HG03135 (cell line): ENCODE measurements around the gene DMC1.

Experiments used
- ATAC-seq: cut with Tn5 transposase; IDR thresholded peaks from one replicate; pipeline ENCODE4 v1.9.1; 2021; ENCODE audit warnings: mild to moderate bottlenecking, moderate library complexity; ENCODE audit not compliant: unreplicated experiment

The DMC1 gene

DNA sequence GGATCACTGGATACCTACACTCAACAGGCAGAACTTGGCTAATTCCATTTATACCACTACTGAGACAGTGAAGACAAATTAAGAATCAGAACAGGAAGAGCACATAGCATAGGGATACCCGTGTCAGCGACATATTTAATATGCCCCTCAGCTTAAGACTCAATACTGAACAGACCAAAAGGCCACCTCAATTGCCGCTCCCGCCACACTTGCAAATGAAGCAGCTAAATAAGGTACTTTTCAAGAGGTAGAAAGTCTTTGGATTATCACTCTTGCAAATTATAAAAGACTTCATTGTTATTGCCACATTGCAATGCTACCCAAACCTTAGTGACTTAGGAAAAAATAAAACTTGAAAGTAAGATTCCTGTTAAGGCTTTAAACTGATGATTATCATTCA lies 67.0 kb downstream of the DMC1 start:
- no peak for ATAC-seq

DNA sequence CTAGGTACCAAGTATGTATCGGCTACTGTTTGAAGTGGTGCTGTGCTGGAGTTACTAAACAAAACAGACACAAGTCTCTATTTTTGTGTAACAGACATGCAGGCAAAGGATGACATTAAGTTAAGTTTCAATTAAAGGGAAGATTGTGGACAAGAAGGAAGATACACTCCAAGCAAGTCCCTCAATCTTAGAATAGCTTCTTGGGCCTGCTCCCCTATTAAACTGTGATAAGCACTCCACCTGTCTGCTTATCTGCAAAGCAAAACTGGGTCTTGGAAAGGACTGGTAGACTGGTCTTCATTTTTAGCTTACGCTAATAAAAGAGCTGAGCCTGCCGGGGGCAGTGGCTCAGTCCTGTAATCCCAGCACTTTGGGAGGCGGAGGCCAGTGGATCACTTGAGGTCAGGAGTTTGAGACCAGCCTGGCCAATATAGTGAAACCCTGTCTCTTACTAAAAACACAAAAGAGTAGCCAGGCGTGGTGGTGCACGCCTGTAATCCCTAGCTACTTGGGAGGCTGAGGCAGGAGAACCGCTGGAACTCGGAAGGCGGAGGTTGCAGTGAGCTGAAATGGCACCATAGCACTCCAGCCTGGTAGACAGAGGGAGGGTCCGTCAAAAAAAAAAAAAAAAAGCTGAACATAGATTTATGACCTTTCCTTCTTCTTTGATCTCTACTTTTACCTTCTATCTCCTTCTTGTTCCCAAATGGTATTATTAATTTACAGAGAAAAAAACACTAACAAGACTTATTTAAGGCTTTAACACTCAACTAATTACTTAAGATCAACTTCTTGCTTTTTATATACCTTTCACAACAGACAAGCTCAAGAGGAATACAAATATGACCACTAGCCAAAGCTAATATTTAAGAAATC lies 67.9 kb downstream of the DMC1 start:
- ATAC-seq: no peak

DNA sequence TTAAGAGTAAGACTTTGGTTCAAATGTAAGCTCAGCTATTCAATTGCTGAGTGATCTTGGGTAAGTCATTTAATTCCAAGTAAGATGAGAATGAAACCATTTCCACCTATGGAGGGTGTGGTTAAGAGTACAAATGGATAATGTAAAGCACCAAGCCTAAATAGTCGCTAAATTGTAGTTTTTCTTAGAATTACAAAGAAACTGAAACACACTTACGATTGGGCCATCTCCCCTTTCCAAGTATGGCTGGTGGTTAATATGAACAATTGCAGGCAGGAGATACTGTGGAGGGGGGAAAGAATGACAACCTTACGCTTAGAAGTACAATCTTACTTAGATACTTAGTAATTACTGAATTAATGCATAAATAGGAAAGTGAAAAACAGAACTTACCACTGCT lies 72.1 kb downstream of the DMC1 start:
- no peak for ATAC-seq

DNA sequence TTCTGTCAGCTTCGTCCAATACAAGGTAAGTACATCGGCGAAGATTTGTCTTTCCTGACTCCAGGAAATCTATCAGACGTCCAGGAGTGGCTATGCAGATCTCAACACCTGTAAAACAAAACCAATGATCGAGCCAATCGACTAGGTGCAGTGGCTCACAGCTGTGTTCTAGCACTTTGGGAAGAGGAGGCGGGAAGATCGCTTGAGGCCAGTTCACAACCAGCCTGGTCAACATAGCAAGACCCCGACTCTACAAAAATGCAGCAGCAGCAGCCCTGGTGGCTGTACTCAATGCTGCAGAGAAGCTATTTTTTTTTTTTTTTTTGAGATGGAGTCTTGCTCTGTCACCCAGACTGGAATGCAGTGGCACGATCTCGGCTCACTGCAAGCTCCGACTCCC lies 75.0 kb downstream of the DMC1 start:
- ATAC-seq: no peak

- no peak for ATAC-seq
Observed at GRCh38 chr22:38494498-38494897, 75.5 kb downstream of the DMC1 start.

DNA sequence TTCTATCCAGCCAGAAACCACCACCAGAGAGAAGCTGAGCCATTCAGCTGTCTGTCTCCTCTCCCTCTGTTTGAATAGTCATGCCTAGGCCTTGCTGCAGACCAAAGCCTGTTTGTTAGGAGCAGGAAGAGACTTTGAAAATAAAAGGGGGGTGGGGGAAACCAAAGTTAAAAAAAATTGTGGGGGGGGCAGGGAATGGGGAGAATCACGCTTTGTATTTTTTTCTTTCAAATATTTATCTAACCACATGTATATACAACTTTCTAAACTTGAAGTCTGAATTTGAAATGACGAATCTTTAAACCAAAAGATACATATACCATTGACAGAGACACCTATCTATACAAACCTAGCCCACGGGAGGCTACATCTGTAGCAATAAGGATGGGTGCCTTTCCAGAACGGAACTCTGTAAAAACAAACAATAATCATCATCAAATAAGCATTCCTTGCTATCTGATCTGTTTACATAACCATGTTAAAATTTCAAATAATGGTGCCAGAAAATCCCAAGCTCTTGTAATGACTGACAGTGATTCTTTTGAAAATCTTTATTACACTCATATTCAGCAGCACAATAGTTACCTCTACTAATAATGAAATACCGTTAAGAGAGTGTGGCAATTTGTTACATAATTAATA lies 78.2 kb downstream of the DMC1 start:
- ATAC-seq: no peak

DNA sequence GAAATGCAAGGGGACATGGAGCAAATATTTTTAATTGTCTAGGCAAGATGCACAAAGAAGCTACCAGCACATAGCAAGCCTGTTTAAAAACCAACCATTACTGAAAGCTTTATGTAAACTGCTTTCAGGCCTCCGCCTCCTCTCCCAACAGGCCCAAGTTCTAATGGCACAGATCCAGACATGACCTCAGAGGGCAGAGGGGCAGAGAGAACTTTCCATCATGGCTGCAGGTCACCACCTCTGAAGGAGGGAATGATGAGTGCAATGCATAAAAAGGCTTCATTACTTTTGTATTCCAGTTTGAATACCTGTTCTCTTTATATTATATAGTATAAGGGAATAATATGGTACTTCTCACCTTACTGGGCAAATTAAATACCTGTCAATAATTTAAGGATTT lies 79.1 kb downstream of the DMC1 start:
- ATAC-seq: no peak

DNA sequence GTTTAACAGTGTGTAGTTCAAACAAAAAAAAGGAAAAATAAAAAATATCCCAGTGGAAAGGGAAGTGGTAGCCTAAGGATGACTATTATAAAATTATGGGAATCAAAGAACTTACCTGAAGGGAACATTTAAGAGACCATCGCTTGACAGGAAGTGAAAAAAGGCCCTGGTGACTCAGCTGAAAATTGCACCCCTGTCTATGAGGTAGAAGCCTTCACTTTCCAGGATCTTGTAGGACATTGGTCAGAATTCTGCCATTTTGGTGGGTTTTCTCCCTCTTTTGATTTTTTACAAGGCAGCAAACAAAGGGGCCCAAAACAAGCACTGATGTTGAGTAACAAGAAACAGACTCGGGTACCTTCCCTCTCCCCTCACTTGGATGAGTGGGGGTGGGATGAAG lies 79.5 kb downstream of the DMC1 start:
- no peak for ATAC-seq

GRCh38 chr22:38489561-38490145 lies 80.3 kb downstream of the DMC1 start:
- ATAC-seq: no peak

- no peak for ATAC-seq
Observed at GRCh38 chr22:38489142-38489541, 80.8 kb downstream of the DMC1 start.

GRCh38 chr22:38487946-38488345 lies 82.0 kb downstream of the DMC1 start:
- ATAC-seq: no peak

DNA sequence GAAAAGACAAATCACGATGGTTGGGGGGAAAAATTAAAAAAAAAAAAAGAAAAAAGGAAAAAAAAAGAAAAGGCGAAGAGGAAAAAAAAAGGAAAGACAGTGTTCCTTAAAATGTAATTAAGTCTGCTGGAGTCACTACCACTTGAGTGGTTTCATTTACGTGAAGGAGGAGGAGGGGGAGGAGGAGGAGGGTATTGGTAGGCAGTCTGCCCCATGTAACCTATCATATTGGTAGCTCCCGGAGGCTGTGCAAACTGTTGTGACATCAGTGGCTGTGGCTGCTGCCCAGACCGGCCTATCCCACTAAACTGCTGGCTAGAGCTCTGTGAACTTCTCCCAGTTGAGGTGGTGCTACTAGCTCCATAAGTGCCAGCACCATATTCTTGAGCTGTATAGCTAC lies 84.2 kb downstream of the DMC1 start:
- ATAC-seq: no peak

- ATAC-seq: no peak
Observed at GRCh38 chr22:38484244-38484643, 85.7 kb downstream of the DMC1 start.

GRCh38 chr22:38482662-38483308 lies 87.2 kb downstream of the DMC1 start:
- no peak for ATAC-seq

GRCh38 chr22:38481871-38482332 lies 88.1 kb downstream of the DMC1 start:
- ATAC-seq: no peak

DNA sequence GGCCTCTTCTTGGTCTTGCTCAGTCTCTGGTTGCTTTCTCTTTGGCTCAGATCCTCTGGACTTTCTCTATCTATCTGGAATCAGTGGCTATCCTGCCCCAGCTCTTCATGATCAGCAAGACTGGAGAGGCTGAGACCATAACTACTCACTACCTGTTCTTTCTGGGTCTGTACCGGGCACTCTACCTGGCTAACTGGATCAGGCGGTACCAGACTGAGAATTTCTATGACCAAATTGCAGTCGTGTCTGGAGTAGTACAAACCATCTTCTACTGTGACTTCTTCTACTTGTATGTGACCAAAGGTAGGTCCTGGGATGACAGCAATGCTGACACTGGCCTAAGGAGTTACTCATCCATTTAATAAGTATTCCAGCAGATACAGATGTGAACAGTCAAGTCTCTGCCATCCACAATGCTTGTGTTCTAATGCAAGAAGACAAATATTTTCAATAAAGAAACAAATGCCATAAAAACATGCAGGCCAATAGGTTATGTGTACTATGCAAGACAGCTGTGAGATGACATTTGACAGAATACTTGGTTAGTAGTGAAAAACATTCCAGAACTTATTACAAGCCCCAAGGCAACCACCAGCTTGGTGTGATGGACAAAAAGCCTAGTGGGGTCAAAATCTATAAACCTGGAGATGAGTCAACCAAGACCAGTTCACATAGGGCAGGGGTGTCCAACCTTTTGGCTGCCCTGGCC lies 88.7 kb downstream of the DMC1 start:
- ATAC-seq: no peak

GRCh38 chr22:38479096-38479837 lies 90.7 kb downstream of the DMC1 start:
- ATAC-seq: no peak

DNA sequence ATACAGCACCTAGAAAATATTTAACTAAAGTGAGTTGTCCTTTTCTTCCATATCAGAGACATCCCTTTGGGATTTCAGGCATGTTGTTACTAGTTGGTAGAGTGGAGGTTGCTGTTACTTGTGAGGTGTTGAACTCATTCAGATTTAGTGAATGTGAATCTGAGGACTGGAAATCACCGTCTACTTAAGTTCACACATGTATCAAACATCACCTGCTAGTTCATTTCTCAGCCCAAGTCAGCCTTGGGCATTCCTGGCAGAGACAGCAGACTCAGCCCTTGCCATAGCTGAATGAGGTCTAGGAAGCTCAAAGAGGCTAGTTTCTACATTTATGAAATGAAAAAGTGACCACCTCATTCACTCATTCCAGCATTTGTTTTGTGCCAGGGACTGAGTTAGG lies 92.4 kb downstream of the DMC1 start:
- no peak for ATAC-seq

- no peak for ATAC-seq
Observed at GRCh38 chr22:38474003-38474607, 95.9 kb downstream of the DMC1 start.

- ATAC-seq: no peak
Observed at GRCh38 chr22:38471237-38471636, 98.7 kb downstream of the DMC1 start.
